ENCODE results near the gene ZC3H11A.
"Not testable (repeated sequence)": the region's sequence is repeated elsewhere in the genome, so short reads cannot be mapped to it uniquely, and the experiment has no call there.

ZC3H11A gene

GRCh38 chr1:203805689-203806088 lies 10.3 kb downstream of the ZC3H11A start:
- Histone ChIP-seq H3K4me1 (ENCODE audit: control insufficient read depth, insufficient read depth, low read length) (no peaks in the 10 kb centered on the region), H3K4me3 (ENCODE audit: low read depth, low read length) (no peak overlapping the region), H3K36me3 (ENCODE audit: control insufficient read depth, insufficient read depth, low read length) (peaks cover 59% of the 10 kb centered on the region), H3K9me3 (ENCODE audit: control insufficient read depth, insufficient read depth, low read depth, low read length) (no peaks in the 10 kb centered on the region), H3K27ac (ENCODE audit: low read depth, low read length) (no peak overlapping the region), H3K9ac (ENCODE audit: low read length) (no peak overlapping the region), H3K27me3 (ENCODE audit: control insufficient read depth, insufficient read depth, low read length) (no peaks in the 10 kb centered on the region)

GRCh38 chr1:203807196-203807595 lies 11.8 kb downstream of the ZC3H11A start:
- H3K4me1 ChIP-seq (ENCODE audit: control insufficient read depth, insufficient read depth, low read length): no peaks in the 10 kb centered on the region
- H3K9me3 ChIP-seq (ENCODE audit: control insufficient read depth, insufficient read depth, low read depth, low read length): no peaks in the 10 kb centered on the region
- H3K36me3 ChIP-seq (ENCODE audit: control insufficient read depth, insufficient read depth, low read length): peaks cover 60% of the 10 kb centered on the region
- H3K27me3 ChIP-seq (ENCODE audit: control insufficient read depth, insufficient read depth, low read length): no peaks in the 10 kb centered on the region
- no peak overlapping the region for H3K27ac ChIP-seq (ENCODE audit: low read depth, low read length)
- H3K4me3 ChIP-seq (ENCODE audit: low read depth, low read length): no peak overlapping the region
- H3K9ac ChIP-seq (ENCODE audit: low read length): no peak overlapping the region

GRCh38 chr1:203813581-203814341 lies 18.3 kb downstream of the ZC3H11A start:
- no peak overlapping the region for H3K4me3 ChIP-seq (ENCODE audit: low read depth, low read length)
- no peak overlapping the region for H3K27ac ChIP-seq (ENCODE audit: low read depth, low read length)
- H3K27me3 ChIP-seq (ENCODE audit: control insufficient read depth, insufficient read depth, low read length): no peaks in the 10 kb centered on the region
- peaks cover 71% of the 10 kb centered on the region for H3K36me3 ChIP-seq (ENCODE audit: control insufficient read depth, insufficient read depth, low read length)
- H3K4me1 ChIP-seq (ENCODE audit: control insufficient read depth, insufficient read depth, low read length): no peaks in the 10 kb centered on the region
- H3K9me3 ChIP-seq (ENCODE audit: control insufficient read depth, insufficient read depth, low read depth, low read length): no peaks in the 10 kb centered on the region
- H3K9ac ChIP-seq (ENCODE audit: low read length): no peak overlapping the region

- H3K4me3 ChIP-seq (ENCODE audit: low read depth, low read length): no peak overlapping the region
- H3K9ac ChIP-seq (ENCODE audit: low read length): no peak overlapping the region
- peaks cover 83% of the 10 kb centered on the region for H3K36me3 ChIP-seq (ENCODE audit: control insufficient read depth, insufficient read depth, low read length)
- H3K4me1 ChIP-seq (ENCODE audit: control insufficient read depth, insufficient read depth, low read length): no peaks in the 10 kb centered on the region
- no peaks in the 10 kb centered on the region for H3K9me3 ChIP-seq (ENCODE audit: control insufficient read depth, insufficient read depth, low read depth, low read length)
- no peaks in the 10 kb centered on the region for H3K27me3 ChIP-seq (ENCODE audit: control insufficient read depth, insufficient read depth, low read length)
- no peak overlapping the region for H3K27ac ChIP-seq (ENCODE audit: low read depth, low read length)
Observed at GRCh38 chr1:203818399-203818798, 23.0 kb downstream of the ZC3H11A start.

GRCh38 chr1:203823306-203823705 lies 27.9 kb downstream of the ZC3H11A start:
- no peak overlapping the region for H3K27ac ChIP-seq (ENCODE audit: low read depth, low read length)
- H3K9ac ChIP-seq (ENCODE audit: low read length): no peak overlapping the region
- H3K4me1 ChIP-seq (ENCODE audit: control insufficient read depth, insufficient read depth, low read length): no peaks in the 10 kb centered on the region
- peaks cover 77% of the 10 kb centered on the region for H3K36me3 ChIP-seq (ENCODE audit: control insufficient read depth, insufficient read depth, low read length)
- no peak overlapping the region for H3K4me3 ChIP-seq (ENCODE audit: low read depth, low read length)
- no peaks in the 10 kb centered on the region for H3K27me3 ChIP-seq (ENCODE audit: control insufficient read depth, insufficient read depth, low read length)
- no peaks in the 10 kb centered on the region for H3K9me3 ChIP-seq (ENCODE audit: control insufficient read depth, insufficient read depth, low read depth, low read length)

- H3K36me3 ChIP-seq (ENCODE audit: control insufficient read depth, insufficient read depth, low read length): peaks cover 79% of the 10 kb centered on the region
- H3K27ac ChIP-seq (ENCODE audit: low read depth, low read length): no peak overlapping the region
- no peaks in the 10 kb centered on the region for H3K27me3 ChIP-seq (ENCODE audit: control insufficient read depth, insufficient read depth, low read length)
- no peaks in the 10 kb centered on the region for H3K4me1 ChIP-seq (ENCODE audit: control insufficient read depth, insufficient read depth, low read length)
- H3K9me3 ChIP-seq (ENCODE audit: control insufficient read depth, insufficient read depth, low read depth, low read length): no peaks in the 10 kb centered on the region
- H3K4me3 ChIP-seq (ENCODE audit: low read depth, low read length): no peak overlapping the region
- H3K9ac ChIP-seq (ENCODE audit: low read length): no peak overlapping the region
Observed at GRCh38 chr1:203826175-203826574, 30.8 kb downstream of the ZC3H11A start.

GRCh38 chr1:203828002-203828401 lies 32.6 kb downstream of the ZC3H11A start:
- no peaks in the 10 kb centered on the region for H3K9me3 ChIP-seq (ENCODE audit: control insufficient read depth, insufficient read depth, low read depth, low read length)
- H3K4me3 ChIP-seq (ENCODE audit: low read depth, low read length): no peak overlapping the region
- H3K27me3 ChIP-seq (ENCODE audit: control insufficient read depth, insufficient read depth, low read length): no peaks in the 10 kb centered on the region
- peaks cover 79% of the 10 kb centered on the region for H3K36me3 ChIP-seq (ENCODE audit: control insufficient read depth, insufficient read depth, low read length)
- no peak overlapping the region for H3K27ac ChIP-seq (ENCODE audit: low read depth, low read length)
- H3K4me1 ChIP-seq (ENCODE audit: control insufficient read depth, insufficient read depth, low read length): no peaks in the 10 kb centered on the region
- no peak overlapping the region for H3K9ac ChIP-seq (ENCODE audit: low read length)

- Histone ChIP-seq H3K27ac (ENCODE audit: low read depth, low read length) (no peak overlapping the region), H3K4me1 (ENCODE audit: control insufficient read depth, insufficient read depth, low read length) (no peaks in the 10 kb centered on the region), H3K9me3 (ENCODE audit: control insufficient read depth, insufficient read depth, low read depth, low read length) (no peaks in the 10 kb centered on the region), H3K9ac (ENCODE audit: low read length) (no peak overlapping the region), H3K4me3 (ENCODE audit: low read depth, low read length) (no peak overlapping the region), H3K27me3 (ENCODE audit: control insufficient read depth, insufficient read depth, low read length) (no peaks in the 10 kb centered on the region), H3K36me3 (ENCODE audit: control insufficient read depth, insufficient read depth, low read length) (peaks cover 74% of the 10 kb centered on the region)
Observed at GRCh38 chr1:203828503-203828902, 33.1 kb downstream of the ZC3H11A start.

- H3K27ac ChIP-seq (ENCODE audit: low read depth, low read length); H3K9ac ChIP-seq (ENCODE audit: low read length); H3K9me3 ChIP-seq (ENCODE audit: control insufficient read depth, insufficient read depth, low read depth, low read length); H3K27me3 ChIP-seq (ENCODE audit: control insufficient read depth, insufficient read depth, low read length); H3K4me3 ChIP-seq (ENCODE audit: low read depth, low read length); H3K4me1 ChIP-seq (ENCODE audit: control insufficient read depth, insufficient read depth, low read length): not testable (repeated sequence)
- H3K36me3 ChIP-seq (ENCODE audit: control insufficient read depth, insufficient read depth, low read length): peaks cover 75% of the 10 kb centered on the region
Observed at GRCh38 chr1:203829247-203829646, 33.8 kb downstream of the ZC3H11A start.

GRCh38 chr1:203835476-203835875 lies 40.1 kb downstream of the ZC3H11A start:
- Histone ChIP-seq H3K27ac (ENCODE audit: low read depth, low read length) (no peak overlapping the region), H3K4me3 (ENCODE audit: low read depth, low read length) (no peak overlapping the region), H3K36me3 (ENCODE audit: control insufficient read depth, insufficient read depth, low read length) (peaks cover 91% of the 10 kb centered on the region)

GRCh38 chr1:203839081-203839480 lies 43.7 kb downstream of the ZC3H11A start:
- Histone ChIP-seq H3K27me3 (ENCODE audit: control insufficient read depth, insufficient read depth, low read length) (no peaks in the 10 kb centered on the region), H3K4me1 (ENCODE audit: control insufficient read depth, insufficient read depth, low read length) (no peaks in the 10 kb centered on the region), H3K27ac (ENCODE audit: low read depth, low read length) (no peak overlapping the region), H3K9me3 (ENCODE audit: control insufficient read depth, insufficient read depth, low read depth, low read length) (peaks cover 9% of the 10 kb centered on the region), H3K36me3 (ENCODE audit: control insufficient read depth, insufficient read depth, low read length) (peaks cover 83% of the 10 kb centered on the region), H3K4me3 (ENCODE audit: low read depth, low read length) (no peak overlapping the region), H3K9ac (ENCODE audit: low read length) (no peak overlapping the region)

More at GRCh38 chr1:203835476-203835875, 40.1 kb downstream of the ZC3H11A start:
- H3K9me3 ChIP-seq (ENCODE audit: control insufficient read depth, insufficient read depth, low read depth, low read length): peaks cover 4% of the 10 kb centered on the region; the same call in 1 of the 2 replicates
- H3K27me3 ChIP-seq (ENCODE audit: control insufficient read depth, insufficient read depth, low read length): no peaks in the 10 kb centered on the region
- no peak overlapping the region for H3K9ac ChIP-seq (ENCODE audit: low read length)
- no peaks in the 10 kb centered on the region for H3K4me1 ChIP-seq (ENCODE audit: control insufficient read depth, insufficient read depth, low read length)

All from HUES6 (cell line).